ENCODE measurements around the gene OR13C5. TPM values are rescaled to one million over a fixed set of nuclear protein-coding genes. Genes with fewer than 3 reads are reported as not detected.

The OR13C5 gene
- total and polyA plus RNA-seq, 8 donors, result not detected

- Histone ChIP-seq H3K27ac (no peak overlapping the region), H3K4me1 (no peaks in the 10 kb centered on the region), H3K27me3 (no peaks in the 10 kb centered on the region), H3K36me3 (no peaks in the 10 kb centered on the region), H3K9me3 (no peaks in the 10 kb centered on the region), H3K4me3 (no peak overlapping the region)
- WGBS, 2 donors, result 41 to 80% methylated on average over 1 of the region's 1 CpG
- FAIRE-seq, result no peak
- no peak for ATAC-seq
- intact Hi-C loops (cut with DNase I), result no loop called here
- no peak for DNase-seq
- TF ChIP-seq, protein P1, sequence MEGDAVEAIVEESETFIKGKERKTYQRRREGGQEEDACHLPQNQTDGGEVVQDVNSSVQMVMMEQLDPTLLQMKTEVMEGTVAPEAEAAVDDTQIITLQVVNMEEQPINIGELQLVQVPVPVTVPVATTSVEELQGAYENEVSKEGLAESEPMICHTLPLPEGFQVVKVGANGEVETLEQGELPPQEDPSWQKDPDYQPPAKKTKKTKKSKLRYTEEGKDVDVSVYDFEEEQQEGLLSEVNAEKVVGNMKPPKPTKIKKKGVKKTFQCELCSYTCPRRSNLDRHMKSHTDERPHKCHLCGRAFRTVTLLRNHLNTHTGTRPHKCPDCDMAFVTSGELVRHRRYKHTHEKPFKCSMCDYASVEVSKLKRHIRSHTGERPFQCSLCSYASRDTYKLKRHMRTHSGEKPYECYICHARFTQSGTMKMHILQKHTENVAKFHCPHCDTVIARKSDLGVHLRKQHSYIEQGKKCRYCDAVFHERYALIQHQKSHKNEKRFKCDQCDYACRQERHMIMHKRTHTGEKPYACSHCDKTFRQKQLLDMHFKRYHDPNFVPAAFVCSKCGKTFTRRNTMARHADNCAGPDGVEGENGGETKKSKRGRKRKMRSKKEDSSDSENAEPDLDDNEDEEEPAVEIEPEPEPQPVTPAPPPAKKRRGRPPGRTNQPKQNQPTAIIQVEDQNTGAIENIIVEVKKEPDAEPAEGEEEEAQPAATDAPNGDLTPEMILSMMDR (IDR thresholded peaks at IDR 0.05), result no peak
Measured at GRCh38 chr9:104589626-104590025, 9.6 kb downstream of the OR13C5 start.

DNA sequence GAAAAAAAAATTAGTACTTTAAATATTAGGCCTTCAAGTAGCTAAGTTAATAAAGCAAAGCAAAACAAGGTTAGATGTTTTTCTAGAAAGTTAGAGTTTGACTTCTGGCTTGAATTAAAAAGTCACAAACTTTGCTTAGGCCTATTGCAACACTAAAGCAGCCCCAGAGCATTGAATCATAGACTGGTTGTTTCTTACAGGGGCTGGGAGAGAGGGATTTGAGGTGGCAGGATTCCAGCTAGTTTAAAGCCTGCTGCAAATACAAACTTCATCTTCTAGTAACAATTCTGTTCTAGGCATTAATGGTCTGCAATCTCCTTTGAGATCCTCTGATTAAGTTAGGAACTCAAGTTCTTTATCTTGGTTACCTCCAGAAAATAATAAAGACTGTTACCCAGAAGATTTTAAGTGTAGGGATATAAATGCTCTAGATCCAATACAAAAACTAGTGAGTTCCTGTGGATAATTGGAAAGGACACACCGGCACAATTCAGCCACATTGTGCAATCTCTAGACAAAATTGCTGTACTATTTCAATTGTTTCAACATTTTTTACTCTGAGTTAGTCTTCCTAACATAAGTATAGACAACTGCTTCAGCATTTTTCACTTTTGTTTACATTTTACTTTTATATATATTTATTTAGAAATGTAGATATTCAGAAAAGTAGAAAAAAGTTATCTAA is 12.6 kb downstream of the OR13C5 start:
- DNase-seq, result no peak
- H3K27ac ChIP-seq, result no peak overlapping the region
- ATAC-seq, result peak in 2 of 4 donors; percentile 19 to 27
- intact Hi-C loops (cut with DNase I), result no loop called here
- no peaks in the 10 kb centered on the region for H3K9me3 ChIP-seq
- 58 to 74% methylated on average over 1 of the region's 1 CpG for WGBS, 2 donors
- no peaks in the 10 kb centered on the region for H3K36me3 ChIP-seq
- FAIRE-seq, result no peak
- no peak overlapping the region for H3K4me3 ChIP-seq
- no peaks in the 10 kb centered on the region for H3K4me1 ChIP-seq
- TF ChIP-seq, protein P1 (IDR thresholded peaks at IDR 0.05), result no peak
- H3K27me3 ChIP-seq, result no peaks in the 10 kb centered on the region

DNA sequence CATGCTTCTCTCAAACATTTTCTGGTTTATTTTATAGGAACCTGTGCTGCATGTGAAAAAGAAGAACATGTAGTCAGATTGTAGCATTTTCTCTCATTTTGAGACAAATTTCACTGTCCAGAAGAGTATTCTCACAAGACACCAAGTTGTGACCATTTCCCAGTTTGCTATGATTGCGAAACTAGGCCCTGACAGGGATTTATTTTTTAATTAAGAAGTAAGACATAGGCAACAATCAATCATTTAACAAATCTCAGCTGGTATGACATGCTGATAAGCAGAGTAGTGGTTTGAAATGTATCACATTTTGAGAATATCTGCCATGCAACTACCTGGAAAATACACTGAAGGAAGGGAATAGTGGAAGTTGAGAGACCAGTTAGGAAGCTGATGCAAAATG is 18.7 kb downstream of the OR13C5 start:
- H3K4me3 ChIP-seq, result no peak overlapping the region
- intact Hi-C loops (cut with DNase I), result no loop called here
- H3K36me3 ChIP-seq, result no peaks in the 10 kb centered on the region
- no peaks in the 10 kb centered on the region for H3K27me3 ChIP-seq
- DNase-seq (no peak), FAIRE-seq (no peak), ATAC-seq (no peak)
- H3K27ac ChIP-seq, result no peak overlapping the region
- WGBS, 2 donors, result 85 to 95% methylated on average over 1 of the region's 1 CpG
- H3K4me1 ChIP-seq, result no peaks in the 10 kb centered on the region
- H3K9me3 ChIP-seq, result no peaks in the 10 kb centered on the region
- TF ChIP-seq, protein P1 (IDR thresholded peaks at IDR 0.05), result no peak

- no peaks in the 10 kb centered on the region for H3K27me3 ChIP-seq
Measured at GRCh38 chr9:104577263-104577662, 21.9 kb downstream of the OR13C5 start.

GRCh38 chr9:104575456-104575855 is 23.8 kb downstream of the OR13C5 start:
- DNase-seq (no peak), ATAC-seq (no peak), FAIRE-seq (no peak)
- Histone ChIP-seq H3K9me3 (no peaks in the 10 kb centered on the region), H3K4me1 (no peaks in the 10 kb centered on the region), H3K27ac (no peak overlapping the region), H3K27me3 (no peaks in the 10 kb centered on the region), H3K36me3 (no peaks in the 10 kb centered on the region), H3K4me3 (no peak overlapping the region)
- TF ChIP-seq, protein P1 (IDR thresholded peaks at IDR 0.05), result no peak
- intact Hi-C loops (cut with DNase I), result no loop called here
- WGBS, 2 donors, result 59 to 67% methylated on average over 2 of the region's 2 CpGs

More at GRCh38 chr9:104577263-104577662, 21.9 kb downstream of the OR13C5 start:
- intact Hi-C loops (cut with DNase I), result no loop called here
- no peak for DNase-seq
- no peaks in the 10 kb centered on the region for H3K4me1 ChIP-seq
- ATAC-seq, result no peak
- no peak overlapping the region for H3K27ac ChIP-seq
- H3K9me3 ChIP-seq, result no peaks in the 10 kb centered on the region
- H3K36me3 ChIP-seq, result no peaks in the 10 kb centered on the region
- TF ChIP-seq, protein P1 (IDR thresholded peaks at IDR 0.05), result no peak
- WGBS, 2 donors, result 74 to 78% methylated on average over 5 of the region's 5 CpGs
- no peak for FAIRE-seq
- no peak overlapping the region for H3K4me3 ChIP-seq

Data from pancreas (tissue), 10 donors.